Ishikawa (cell line): Measurements from ENCODE around the gene TMEM161A.

Experiments used
- CEBPB ChIP-seq: IDR thresholded peaks from 2 replicates; pipeline ENCODE4 v1.6.1; 2012
- CREB1 ChIP-seq: IDR thresholded peaks from 2 replicates; pipeline ENCODE4 v1.6.1; 2012; ENCODE audit warnings: low read depth
- EP300 ChIP-seq: IDR thresholded peaks from 2 replicates; pipeline ENCODE4 v1.6.1; 2012; ENCODE audit warnings: borderline replicate concordance
- TAF1 ChIP-seq: IDR thresholded peaks from 2 replicates; pipeline ENCODE4 v1.6.1; 2012; ENCODE audit warnings: low read depth, mild to moderate bottlenecking
- TCF12 ChIP-seq: IDR thresholded peaks from 2 replicates; pipeline ENCODE4 v1.6.1; 2012; ENCODE audit warnings: low read depth
- YY1 ChIP-seq: IDR thresholded peaks from 2 replicates; pipeline ENCODE4 v1.6.1; 2012; ENCODE audit warnings: low read depth
- ZBTB7A ChIP-seq: IDR thresholded peaks from 2 replicates; pipeline ENCODE4 v1.6.1; 2012; ENCODE audit warnings: low read depth
- TF ChIP-seq, protein P1 (sequence below): IDR thresholded peaks from 2 replicates; pipeline ENCODE4 v1.6.1; 2012; ENCODE audit warnings: low read depth, mild to moderate bottlenecking

GRCh38 chr19:19145684-19146608 lies 7.7 kb upstream of the TMEM161A start:
- TF ChIP-seq CREB1 (no peak), CEBPB (no peak), EP300 (no peak), ZBTB7A (peak; percentile 3), TCF12 (no peak), YY1 (no peak), TAF1 (no peak)
- TF ChIP-seq, protein P1, sequence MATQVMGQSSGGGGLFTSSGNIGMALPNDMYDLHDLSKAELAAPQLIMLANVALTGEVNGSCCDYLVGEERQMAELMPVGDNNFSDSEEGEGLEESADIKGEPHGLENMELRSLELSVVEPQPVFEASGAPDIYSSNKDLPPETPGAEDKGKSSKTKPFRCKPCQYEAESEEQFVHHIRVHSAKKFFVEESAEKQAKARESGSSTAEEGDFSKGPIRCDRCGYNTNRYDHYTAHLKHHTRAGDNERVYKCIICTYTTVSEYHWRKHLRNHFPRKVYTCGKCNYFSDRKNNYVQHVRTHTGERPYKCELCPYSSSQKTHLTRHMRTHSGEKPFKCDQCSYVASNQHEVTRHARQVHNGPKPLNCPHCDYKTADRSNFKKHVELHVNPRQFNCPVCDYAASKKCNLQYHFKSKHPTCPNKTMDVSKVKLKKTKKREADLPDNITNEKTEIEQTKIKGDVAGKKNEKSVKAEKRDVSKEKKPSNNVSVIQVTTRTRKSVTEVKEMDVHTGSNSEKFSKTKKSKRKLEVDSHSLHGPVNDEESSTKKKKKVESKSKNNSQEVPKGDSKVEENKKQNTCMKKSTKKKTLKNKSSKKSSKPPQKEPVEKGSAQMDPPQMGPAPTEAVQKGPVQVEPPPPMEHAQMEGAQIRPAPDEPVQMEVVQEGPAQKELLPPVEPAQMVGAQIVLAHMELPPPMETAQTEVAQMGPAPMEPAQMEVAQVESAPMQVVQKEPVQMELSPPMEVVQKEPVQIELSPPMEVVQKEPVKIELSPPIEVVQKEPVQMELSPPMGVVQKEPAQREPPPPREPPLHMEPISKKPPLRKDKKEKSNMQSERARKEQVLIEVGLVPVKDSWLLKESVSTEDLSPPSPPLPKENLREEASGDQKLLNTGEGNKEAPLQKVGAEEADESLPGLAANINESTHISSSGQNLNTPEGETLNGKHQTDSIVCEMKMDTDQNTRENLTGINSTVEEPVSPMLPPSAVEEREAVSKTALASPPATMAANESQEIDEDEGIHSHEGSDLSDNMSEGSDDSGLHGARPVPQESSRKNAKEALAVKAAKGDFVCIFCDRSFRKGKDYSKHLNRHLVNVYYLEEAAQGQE = no peak
